HG02763 (cell line): ENCODE results near the gene SPOCD1.

Experiments
- ATAC-seq: cut with Tn5 transposase; IDR thresholded peaks from one replicate; pipeline ENCODE4 v1.9.1; 2021; ENCODE audit warnings: mild to moderate bottlenecking, moderate library complexity; ENCODE audit not compliant: unreplicated experiment

SPOCD1 gene

GRCh38 chr1:31815752-31816500 lies at the start of gene SPOCD1:
SPOCD1 (minus strand) TSS chr1:31816022; CDS start chr1:31815333, 689 bp downstream.
- ATAC-seq = no peak

GRCh38 chr1:31862071-31862470 lies 46.2 kb upstream of the SPOCD1 start:
- no peak for ATAC-seq

GRCh38 chr1:31861346-31861745 lies 45.5 kb upstream of the SPOCD1 start:
- ATAC-seq = no peak

GRCh38 chr1:31860581-31860980 lies 44.8 kb upstream of the SPOCD1 start:
- ATAC-seq = no peak

DNA sequence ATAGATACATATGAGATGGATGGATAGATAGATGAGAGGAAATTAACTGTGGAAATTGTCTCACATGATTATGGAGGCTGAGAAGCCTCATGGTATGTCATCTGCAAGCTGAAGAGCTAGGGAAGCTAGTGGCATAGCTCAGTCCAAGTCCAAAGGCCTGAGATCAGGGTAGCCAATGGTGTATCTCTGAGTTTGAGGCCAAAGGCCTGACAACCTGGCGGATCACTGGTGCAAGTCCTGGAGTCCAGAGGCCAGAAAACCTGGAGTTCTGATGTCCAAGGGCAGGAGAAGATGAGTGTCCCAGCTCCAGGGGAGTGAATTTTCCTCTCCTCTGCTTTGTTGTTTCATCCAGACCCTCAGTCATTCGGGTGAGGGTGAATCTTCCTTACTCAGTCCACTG lies 43.9 kb upstream of the SPOCD1 start:
- no peak for ATAC-seq

GRCh38 chr1:31859044-31859443 lies 43.2 kb upstream of the SPOCD1 start:
- no peak for ATAC-seq

- no peak for ATAC-seq
Observed at GRCh38 chr1:31857863-31858262, 42.0 kb upstream of the SPOCD1 start.

DNA sequence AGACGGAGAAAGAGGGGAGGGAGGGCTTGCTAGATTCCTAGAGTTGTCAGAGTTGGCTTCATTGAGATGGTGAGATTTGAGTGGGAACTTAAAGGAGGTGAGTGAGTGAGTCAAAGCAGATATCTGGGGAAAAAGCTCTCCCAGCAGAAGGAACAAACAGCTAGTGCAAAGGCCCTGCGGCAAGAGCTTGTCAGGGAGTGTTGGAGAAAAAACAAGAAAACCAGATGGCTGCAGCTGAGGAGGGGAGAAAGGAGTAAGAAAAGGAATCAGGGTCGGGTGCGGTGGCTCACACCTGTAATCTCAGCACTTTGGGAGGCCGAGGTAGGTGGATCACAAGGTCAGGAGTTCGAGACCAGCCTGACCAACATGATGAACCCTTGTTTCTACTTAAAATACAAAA lies 40.3 kb upstream of the SPOCD1 start:
- ATAC-seq = no peak

DNA sequence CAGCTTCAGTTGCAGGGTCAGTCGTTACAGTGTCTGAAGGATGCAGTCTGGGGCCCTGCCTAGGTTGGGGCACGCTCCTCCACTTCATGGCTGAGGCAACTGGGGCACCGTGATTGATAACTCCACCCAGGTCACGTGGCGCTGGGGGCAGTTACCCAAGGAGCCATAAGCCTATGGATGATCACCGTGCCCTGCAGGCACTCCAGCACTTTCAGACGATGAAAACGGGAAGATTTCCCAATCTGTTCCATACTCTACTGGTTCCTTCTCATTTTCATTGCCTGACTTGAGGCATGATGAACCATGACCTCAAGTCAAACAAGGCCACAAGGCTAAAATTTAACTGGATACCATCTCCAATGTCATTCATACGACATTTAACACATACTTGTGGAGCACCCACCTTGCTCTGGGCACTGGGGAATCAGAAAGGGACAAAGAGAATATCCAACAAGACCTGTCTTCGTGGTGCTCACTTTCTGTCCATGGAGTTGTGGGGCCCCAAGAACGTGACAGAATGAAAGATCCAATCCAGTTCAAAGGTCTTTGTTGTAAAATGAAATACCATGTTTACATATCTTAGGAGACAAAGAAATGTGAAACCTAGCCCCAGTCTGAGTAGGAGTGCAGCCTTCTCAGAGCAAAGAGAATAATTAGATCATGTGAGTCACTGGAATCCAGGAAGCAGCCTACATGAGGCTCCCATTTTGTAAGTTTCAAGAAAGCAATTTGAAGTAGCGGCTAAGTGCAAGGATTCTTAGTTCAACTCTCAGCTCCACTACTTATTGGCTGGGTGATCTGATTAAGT lies 39.4 kb upstream of the SPOCD1 start:
- no peak for ATAC-seq

GRCh38 chr1:31849653-31850052 lies 33.8 kb upstream of the SPOCD1 start:
- ATAC-seq = no peak

- no peak for ATAC-seq
Observed at GRCh38 chr1:31848381-31848897, 32.6 kb upstream of the SPOCD1 start.

DNA sequence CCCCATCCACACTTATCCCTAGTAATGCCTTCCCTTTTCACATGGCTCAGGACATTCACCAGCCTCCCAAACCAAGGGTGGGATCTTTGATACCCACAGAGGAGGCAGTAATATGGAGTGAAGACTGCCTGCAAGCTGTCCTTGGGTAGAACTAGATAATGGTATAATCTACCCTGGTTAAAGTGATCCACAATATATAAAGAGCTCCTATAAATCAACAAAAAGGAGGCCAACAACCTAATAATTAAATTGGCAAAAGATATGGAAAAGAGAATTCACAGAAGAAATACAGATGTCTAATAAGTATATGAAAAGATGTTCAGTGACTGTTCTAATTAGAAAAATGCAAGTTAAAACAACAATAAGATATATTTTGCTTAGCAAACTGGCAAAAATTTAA lies 30.7 kb upstream of the SPOCD1 start:
- no peak for ATAC-seq

DNA sequence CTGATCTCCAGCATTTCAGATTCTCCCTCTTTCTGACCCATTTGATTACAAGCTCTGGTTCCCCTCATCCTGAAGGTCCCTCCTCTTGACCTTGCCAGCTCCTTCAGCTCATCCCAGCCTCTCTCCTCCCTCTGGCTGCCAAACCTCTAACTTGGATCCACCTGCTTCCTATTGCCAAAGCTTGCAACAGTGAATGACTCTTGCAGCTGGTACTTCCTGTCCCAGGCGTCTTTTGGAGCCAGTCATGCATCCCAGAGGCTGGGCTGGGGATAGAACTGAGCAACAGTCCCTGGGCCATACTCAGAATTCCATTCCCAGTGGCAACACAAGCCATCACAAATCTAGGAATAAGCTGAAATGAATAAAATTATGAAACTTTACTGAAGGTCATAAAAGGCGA lies 27.7 kb upstream of the SPOCD1 start:
- no peak for ATAC-seq

- no peak for ATAC-seq
Observed at GRCh38 chr1:31839662-31840343, 24.0 kb upstream of the SPOCD1 start.

DNA sequence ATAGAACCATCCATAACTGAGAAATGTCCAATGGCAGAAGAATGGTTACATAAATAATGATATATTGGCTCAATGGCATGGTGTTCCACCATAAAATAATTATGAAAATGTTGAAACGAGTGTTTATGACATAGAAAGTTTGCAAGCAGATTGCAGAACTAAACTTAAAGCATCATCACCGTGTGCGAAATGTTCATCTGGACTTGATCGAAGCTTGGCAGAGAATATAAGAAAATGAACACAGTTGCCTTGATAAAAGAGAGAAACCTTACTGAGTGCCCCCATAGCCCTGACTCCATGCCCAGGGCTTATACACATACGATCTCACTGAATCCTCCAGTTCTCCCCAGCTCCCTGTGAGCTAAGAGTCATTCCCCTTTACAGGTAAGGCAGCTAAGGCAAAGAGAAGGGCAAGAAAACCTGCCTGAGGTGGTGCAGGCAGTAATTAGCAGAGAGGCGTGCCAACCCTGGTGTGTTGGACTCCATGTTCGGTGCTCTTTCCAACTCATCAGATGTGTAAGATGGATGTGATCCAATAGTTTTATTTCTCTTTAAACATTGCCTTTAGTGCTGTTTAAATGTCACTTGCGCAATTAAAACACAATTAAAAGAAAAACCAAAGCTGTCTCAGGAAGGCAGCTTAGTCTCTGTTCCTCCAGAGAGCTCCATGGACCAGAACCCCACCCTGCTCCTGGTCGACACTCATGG lies 21.8 kb upstream of the SPOCD1 start:
- ATAC-seq = no peak

DNA sequence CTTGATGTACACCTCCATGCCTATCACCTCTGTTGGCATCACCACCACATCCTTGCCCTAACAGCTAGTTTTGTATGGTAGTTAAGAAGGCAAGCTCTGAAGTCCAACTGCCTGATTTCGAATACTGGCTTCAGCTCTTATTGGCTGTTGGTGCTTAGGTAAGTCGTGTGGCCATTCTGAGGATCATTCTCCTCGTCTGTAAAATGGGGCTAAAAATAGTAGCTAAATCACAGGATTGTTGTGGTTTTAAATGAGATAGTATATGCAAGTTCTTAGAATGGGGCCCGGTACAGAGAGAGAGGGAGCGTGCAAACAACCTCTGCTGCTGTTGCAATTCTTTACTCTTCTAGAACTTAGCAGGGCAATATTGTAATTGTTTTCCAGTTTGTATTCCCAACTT lies 20.8 kb upstream of the SPOCD1 start:
- no peak for ATAC-seq

DNA sequence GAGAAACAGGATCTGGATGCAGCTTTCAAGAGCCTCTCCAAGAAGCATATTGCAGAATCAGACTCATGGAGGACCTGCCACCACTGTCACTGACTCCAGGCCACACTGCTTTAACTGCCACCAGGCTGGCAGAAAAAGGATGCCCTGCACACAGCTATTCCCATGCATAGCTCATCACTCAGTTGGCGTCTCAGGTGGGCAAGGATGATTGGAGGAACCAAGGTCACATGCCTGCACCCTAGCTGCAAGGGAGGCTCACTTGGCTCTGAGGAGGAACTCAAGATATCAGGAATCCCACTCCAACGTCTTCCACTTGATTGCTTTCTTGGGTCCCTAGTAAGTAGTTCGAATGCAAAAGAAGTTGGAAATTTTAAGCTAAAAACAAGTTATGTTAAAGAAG lies 19.6 kb upstream of the SPOCD1 start:
- ATAC-seq = no peak

DNA sequence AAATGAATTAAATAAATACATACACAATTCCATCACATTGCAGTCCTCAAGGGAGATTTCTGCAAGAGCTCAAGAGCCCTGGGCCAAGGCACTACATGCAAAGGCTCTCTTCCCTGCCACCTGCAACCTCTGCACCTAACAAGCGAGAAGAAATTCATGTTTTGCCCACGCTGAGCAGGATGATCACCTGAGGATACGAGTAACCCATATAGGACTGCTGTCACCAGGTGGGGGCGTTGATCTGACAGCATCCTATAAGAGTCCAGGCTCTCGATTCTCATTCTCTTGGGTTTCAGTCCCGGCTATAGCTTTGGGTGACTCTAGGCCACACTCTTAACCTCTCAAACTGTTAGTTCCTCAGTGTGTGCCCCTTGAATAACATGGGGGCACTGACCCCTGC lies 18.7 kb upstream of the SPOCD1 start:
- no peak for ATAC-seq

DNA sequence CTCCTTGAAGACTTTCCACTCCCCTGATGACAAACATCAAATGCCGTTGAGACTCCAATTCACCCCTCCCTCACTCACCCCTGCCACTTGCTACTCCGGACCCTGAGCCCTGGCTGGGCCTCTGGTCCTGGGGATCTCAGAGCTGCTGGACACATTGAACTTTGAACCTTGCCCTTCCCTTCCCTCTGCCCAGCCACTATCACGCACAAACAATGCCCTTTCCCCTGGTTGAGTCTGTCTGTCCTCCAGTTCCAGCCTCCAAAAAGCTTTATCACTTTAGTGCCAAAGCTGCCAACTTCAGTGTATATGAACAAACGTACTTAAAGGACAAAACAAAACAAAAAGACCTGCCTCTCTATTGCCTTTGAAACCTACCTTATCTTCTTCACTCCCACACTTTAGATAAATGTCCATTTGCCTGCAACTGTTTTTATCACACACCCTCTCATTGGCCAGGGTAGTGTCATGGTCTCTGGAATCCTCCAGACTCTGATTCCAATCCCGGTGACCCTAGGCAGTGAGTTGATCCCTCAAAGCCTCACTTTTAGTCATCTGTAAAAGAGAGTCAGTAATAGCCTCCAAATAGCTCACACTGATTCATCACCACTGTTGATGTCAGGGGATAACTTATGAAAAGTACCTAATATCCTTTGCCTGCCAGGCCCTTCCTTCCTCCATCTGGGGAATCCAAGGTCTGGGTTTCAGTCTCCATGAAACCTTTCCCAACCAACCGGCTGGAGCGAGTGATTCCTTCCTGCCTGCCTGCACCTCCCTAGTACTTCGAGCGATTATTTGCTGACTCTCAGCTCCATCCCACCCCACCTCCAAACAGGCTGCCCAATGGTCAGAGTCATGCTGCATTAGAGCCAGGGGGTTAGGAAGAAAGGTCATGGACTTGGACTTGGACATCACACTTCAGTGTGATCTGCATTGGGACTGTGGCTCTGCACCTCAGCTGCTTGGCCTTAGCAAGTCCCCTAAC lies 15.9 kb upstream of the SPOCD1 start:
- no peak for ATAC-seq

- no peak for ATAC-seq
Observed at GRCh38 chr1:31830511-31830910, 14.7 kb upstream of the SPOCD1 start.
